Measurements from ENCODE around the gene ZNF691. TPM values are rescaled to one million over a fixed set of nuclear protein-coding genes. Genes with fewer than 3 reads are reported as not detected.

Gene ZNF691
- polyA plus RNA-seq, 1 experiment, result 5.6 TPM

DNA sequence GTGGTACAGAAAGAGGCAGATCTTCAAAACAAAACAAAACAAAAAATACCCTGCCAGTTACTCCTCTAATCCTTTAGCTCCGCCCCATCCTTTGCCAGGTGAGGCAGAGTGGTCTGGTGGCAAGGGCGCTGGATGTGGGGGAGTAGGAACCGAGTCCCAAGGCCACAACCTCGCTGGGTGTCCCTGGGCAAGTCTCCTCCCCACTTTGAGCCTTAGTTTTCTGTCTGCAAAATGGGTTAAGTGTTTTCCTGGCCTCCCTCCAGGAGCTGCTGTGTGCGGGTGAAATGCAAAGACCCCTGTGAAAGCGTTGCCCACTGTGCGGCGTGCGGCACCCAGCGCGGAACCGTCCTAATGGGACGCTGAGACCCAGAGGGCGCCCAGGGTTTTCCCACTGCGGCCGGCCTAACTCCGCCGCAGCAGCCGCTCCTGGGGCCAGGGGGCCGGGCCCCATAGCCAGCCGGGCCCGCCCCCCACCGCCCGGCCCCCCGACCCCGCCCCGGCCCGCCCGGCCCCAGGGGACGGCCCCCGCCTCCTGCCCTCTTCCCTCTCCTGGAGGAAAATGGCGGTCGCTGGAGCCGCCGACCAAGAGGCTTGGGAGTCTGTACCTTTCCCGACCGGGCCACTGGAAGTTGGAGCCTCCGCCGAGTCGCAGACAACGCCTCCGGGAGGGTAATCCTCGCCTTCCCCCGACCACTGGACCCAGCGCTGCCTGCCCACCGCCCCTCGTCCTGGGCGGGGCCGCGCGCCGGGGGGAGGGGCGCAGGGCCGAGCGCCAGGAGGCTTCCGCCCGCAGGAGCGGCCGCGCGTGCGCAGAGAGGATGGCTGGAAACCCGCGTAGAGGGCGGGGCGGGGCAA lies 29.6 kb upstream of the ZNF691 start, which contains the start of the genes ERMAP and SVBP:
Gene ERMAP, plus strand, starts transcription at position 538 of the 855 bp plus-strand sequence. CDS start 13,327 bp downstream, outside the sequence.
Gene SVBP, minus strand, starts transcription at position 813 of the 855 bp plus-strand sequence. CDS start 853 bp downstream, outside the sequence.
- no peaks in the 10 kb centered on the region for H3K27me3 ChIP-seq (ENCODE audit: control insufficient read depth, insufficient read depth, low read length)
- peak; percentile 61 for DNase-seq (ENCODE audit: low read depth, low spot score)
- ChIA-PET POLR2A (interaction anchor here (0.6 to 3.0 kb wide), 3 partner anchors 9 to 50 kb away, joined by 3 to 16 read pairs (median 6); partner anchors contain the start of genes C1orf50, P3H1 and ZNF691), CTCF (interaction anchor here (0.7 to 2.4 kb wide), 6 partner anchors 29 to 257 kb away, joined by 3 to 10 read pairs (median 4); partner anchors contain the start of genes C1orf50, P3H1 and ZNF691)
- TF ChIP-seq, protein P1, sequence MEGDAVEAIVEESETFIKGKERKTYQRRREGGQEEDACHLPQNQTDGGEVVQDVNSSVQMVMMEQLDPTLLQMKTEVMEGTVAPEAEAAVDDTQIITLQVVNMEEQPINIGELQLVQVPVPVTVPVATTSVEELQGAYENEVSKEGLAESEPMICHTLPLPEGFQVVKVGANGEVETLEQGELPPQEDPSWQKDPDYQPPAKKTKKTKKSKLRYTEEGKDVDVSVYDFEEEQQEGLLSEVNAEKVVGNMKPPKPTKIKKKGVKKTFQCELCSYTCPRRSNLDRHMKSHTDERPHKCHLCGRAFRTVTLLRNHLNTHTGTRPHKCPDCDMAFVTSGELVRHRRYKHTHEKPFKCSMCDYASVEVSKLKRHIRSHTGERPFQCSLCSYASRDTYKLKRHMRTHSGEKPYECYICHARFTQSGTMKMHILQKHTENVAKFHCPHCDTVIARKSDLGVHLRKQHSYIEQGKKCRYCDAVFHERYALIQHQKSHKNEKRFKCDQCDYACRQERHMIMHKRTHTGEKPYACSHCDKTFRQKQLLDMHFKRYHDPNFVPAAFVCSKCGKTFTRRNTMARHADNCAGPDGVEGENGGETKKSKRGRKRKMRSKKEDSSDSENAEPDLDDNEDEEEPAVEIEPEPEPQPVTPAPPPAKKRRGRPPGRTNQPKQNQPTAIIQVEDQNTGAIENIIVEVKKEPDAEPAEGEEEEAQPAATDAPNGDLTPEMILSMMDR (IDR thresholded peaks at IDR 0.05; ENCODE audit: low read depth, low read length), result no peak
- peak within 1 kb of the TSS; percentile 97 for H3K27ac ChIP-seq (ENCODE audit: low read depth, low read length)
- peak within 1 kb of the TSS; percentile 86 for H3K4me3 ChIP-seq (ENCODE audit: low read depth, low read length)
- H3K9me3 ChIP-seq (ENCODE audit: control insufficient read depth, insufficient read depth, low read length), result no peaks in the 10 kb centered on the region

DNA sequence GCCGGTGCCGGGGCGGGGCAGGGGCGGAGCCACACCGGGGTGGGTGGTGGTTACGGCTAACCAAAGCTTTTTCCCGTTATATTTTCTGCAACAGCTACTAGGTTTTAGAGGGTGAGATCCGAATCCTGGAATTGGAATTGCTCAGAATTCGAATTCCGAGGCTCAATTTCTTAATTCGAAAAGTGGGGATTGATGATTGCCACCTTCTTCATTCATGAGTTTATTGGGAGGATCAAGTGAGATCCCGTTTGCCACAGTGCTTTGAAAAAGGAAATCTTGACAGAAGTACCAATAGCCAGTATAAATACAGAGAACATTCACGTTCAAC lies 29.0 kb upstream of the ZNF691 start:
- DNase-seq (ENCODE audit: low read depth, low spot score), result no peak
- no peaks in the 10 kb centered on the region for H3K27me3 ChIP-seq (ENCODE audit: control insufficient read depth, insufficient read depth, low read length)
- ChIA-PET POLR2A (interaction anchor here (0.6 to 3.0 kb wide), 3 partner anchors 9 to 52 kb away, joined by 3 to 16 read pairs (median 4); partner anchors contain the start of gene ZNF691), CTCF (interaction anchor here (0.7 to 2.4 kb wide), 4 partner anchors 29 to 256 kb away, joined by 3 to 10 read pairs (median 6); partner anchors contain the start of genes C1orf50, P3H1 and ZNF691)
- H3K27ac ChIP-seq (ENCODE audit: low read depth, low read length), result no peak overlapping the region
- H3K4me3 ChIP-seq (ENCODE audit: low read depth, low read length), result peak overlapping the region; percentile 64
- TF ChIP-seq, protein P1 (IDR thresholded peaks at IDR 0.05; ENCODE audit: low read depth, low read length), result no peak
- no peaks in the 10 kb centered on the region for H3K9me3 ChIP-seq (ENCODE audit: control insufficient read depth, insufficient read depth, low read length)

DNA sequence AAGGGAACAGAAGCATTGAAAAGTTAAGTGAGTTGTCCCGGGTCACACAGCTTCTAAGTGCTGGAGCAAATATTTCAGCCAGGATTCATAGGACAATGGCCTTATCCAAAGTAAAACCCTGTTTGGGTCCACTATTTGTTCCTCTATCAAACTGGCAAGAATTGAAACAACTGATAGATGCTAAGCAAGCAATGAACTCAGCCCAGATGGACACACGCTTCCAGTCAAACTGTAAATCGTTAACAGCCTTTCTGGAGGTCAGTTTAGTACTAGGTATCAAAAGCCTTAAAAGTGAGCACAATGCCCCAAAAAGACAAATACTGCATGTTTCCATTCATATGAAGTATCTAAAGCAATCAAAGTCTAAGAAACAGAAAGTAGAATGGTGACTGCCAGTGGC lies 28.4 kb upstream of the ZNF691 start:
- Histone ChIP-seq H3K4me3 (ENCODE audit: low read depth, low read length) (no peak overlapping the region; the same call in 1 of the 2 replicates), H3K9me3 (ENCODE audit: control insufficient read depth, insufficient read depth, low read length) (no peaks in the 10 kb centered on the region), H3K27me3 (ENCODE audit: control insufficient read depth, insufficient read depth, low read length) (no peaks in the 10 kb centered on the region), H3K27ac (ENCODE audit: low read depth, low read length) (no peak overlapping the region)
- TF ChIP-seq, protein P1 (IDR thresholded peaks at IDR 0.05; ENCODE audit: low read depth, low read length), result no peak
- CTCF ChIA-PET, result interaction anchor here (0.7 to 2.4 kb wide), 4 partner anchors 28 to 255 kb away, joined by 3 to 10 read pairs (median 6); partner anchors contain the start of genes C1orf50, P3H1 and ZNF691
- no peak for DNase-seq (ENCODE audit: low read depth, low spot score)
- POLR2A ChIA-PET, result interaction anchor here (0.6 to 3.0 kb wide), 3 partner anchors 10 to 52 kb away, joined by 3 to 16 read pairs (median 4); partner anchors contain the start of gene ZNF691

DNA sequence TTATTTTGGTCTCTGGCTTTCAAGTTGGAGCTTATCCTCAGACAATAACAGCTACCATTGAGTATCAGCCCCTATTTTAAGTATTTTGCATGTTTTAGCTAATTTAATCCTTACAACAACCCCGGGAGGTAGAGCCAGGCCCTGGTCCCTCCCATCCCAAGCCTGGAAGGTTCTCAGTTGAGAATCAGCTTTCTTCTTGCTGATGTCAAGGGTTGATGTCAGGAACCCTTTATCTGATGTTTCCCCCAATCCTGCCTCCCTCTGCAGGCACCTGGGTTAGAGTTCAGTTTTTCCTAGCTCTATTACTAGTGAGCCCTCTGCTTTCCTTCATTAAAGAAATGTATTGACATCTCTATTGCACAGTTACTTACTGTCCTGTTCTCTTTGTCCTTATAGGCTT lies 25.6 kb upstream of the ZNF691 start:
- POLR2A ChIA-PET, result no interaction called here
- CTCF ChIA-PET, result interaction anchor here (1.2 to 3.3 kb wide), 3 partner anchors 26 to 253 kb away, joined by 4 to 18 read pairs (median 5); partner anchors contain the start of gene ZNF691
- H3K27ac ChIP-seq (ENCODE audit: low read depth, low read length), result no peak overlapping the region

More for the DNA sequence above, 25.6 kb upstream of the ZNF691 start:
- Histone ChIP-seq H3K27me3 (ENCODE audit: control insufficient read depth, insufficient read depth, low read length) (no peaks in the 10 kb centered on the region), H3K9me3 (ENCODE audit: control insufficient read depth, insufficient read depth, low read length) (no peaks in the 10 kb centered on the region), H3K4me3 (ENCODE audit: low read depth, low read length) (no peak overlapping the region)
- TF ChIP-seq, protein P1 (IDR thresholded peaks at IDR 0.05; ENCODE audit: low read depth, low read length), result no peak
- DNase-seq (ENCODE audit: low read depth, low spot score), result no peak
